HG03439 (cell line): Measurements from ENCODE around the gene MYH6.
"Not testable (repeated sequence)": the region's sequence is repeated elsewhere in the genome, so short reads cannot be mapped to it uniquely, and the experiment has no call there.

Source experiments
- ATAC-seq: cut with Tn5 transposase; IDR thresholded peaks from one replicate; pipeline ENCODE4 v1.9.1; 2021; ENCODE audit warnings: mild to moderate bottlenecking, moderate library complexity; ENCODE audit not compliant: unreplicated experiment

MYH6 gene

DNA sequence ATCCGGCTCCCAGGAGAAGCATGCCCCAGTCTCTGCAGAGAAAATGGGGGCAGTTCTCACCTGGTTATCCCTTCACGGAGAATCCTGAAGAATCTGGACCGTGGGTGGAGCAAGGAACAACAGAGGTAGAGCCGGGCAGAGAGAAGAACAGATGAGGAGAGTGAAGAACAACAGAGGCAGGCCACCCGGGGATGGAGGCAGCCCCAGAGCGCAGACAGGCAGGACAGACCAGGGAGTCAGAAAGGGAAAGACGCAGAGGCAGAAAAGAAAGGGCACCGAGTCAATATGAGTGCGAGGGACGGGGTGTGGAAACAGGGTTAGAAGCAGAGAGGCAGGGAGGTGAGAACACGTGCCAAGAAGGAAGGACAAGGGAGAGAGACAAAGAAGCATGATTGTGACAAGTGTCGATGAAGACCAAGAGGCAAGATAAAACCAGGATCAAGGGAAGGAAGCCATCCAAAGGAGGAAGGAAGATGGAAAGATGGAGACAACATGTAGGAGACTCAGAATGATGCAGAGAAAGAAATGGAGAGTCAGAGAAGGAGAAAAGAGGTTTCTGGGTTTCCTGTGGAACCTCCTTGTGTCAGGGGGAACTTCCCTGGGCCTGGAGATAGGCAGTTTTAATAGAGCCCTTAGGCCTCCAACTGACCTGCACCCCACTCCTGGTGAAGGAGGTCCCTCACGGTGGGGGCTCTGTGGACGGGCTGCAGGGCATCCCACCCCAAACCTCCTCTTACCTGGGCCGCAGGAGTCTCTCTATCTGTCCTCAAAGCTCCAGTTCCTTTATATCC lies at the start of gene MYH6:
TSS of gene MYH6 (minus strand) at position 758 of the 791 bp plus-strand sequence. CDS start 1,050 bp downstream, outside the sequence.
- ATAC-seq = no peak

- ATAC-seq = not testable (repeated sequence)
Measured at GRCh38 chr14:23456883-23457586, 49.0 kb upstream of the MYH6 start.

DNA sequence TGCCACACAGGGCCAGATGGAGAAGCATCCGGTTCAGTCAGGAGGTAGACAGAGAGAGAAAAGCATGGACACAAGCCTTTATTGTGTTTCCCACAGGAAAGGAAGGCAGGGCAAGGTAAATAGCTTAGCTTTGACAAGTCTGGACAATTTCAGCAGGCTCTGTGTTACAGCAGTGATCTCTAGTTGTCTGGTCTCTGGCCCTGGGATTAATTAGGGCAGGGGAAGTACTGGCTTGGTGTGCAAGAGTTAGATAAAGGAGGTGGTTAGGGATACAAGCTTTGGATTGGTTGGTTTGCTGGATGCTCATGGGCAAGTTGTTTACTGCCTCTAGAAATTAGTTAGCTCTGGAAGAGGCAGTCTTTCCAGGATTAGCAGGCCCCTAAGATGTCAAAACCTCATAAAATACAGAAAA lies 46.4 kb upstream of the MYH6 start:
- ATAC-seq = no peak

DNA sequence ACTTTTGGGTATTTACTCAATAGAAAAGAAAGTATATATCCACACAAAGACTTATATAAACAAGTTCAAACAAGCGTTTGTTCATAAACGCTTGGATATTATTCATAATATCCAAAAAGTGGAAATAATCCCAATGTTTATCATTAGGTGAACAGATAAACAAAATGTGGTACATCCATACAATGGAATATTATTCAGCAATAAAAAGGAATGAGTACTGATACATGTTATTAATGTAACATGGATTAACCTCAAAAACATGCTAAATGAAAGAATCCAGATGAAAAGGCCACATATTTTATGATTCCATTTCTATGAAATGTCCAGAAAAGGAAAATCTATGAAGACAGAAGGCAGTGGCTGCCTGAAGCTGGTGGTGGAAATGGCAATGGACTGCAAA lies 44.2 kb upstream of the MYH6 start:
- no peak for ATAC-seq

GRCh38 chr14:23450379-23450778 lies 42.3 kb upstream of the MYH6 start:
- no peak for ATAC-seq

DNA sequence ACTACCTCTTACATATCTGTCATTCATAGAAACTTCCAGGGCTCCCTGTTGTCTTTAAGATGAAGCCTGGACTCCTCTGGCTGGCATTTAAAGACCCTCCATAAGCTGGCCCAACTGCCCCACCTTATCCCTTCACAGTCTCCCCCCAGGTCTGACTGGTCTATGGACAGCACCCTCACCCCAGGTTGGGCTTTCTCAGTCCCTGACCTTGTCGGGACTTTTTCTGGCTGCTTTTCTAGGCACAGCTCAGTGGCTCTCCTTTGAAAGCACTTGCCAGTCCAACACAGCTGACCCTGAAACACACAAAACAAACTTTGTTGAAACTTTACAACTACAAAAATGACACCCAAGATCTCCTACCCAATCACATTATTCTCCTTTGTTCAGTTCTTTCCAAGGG lies 41.2 kb upstream of the MYH6 start:
- ATAC-seq = no peak

DNA sequence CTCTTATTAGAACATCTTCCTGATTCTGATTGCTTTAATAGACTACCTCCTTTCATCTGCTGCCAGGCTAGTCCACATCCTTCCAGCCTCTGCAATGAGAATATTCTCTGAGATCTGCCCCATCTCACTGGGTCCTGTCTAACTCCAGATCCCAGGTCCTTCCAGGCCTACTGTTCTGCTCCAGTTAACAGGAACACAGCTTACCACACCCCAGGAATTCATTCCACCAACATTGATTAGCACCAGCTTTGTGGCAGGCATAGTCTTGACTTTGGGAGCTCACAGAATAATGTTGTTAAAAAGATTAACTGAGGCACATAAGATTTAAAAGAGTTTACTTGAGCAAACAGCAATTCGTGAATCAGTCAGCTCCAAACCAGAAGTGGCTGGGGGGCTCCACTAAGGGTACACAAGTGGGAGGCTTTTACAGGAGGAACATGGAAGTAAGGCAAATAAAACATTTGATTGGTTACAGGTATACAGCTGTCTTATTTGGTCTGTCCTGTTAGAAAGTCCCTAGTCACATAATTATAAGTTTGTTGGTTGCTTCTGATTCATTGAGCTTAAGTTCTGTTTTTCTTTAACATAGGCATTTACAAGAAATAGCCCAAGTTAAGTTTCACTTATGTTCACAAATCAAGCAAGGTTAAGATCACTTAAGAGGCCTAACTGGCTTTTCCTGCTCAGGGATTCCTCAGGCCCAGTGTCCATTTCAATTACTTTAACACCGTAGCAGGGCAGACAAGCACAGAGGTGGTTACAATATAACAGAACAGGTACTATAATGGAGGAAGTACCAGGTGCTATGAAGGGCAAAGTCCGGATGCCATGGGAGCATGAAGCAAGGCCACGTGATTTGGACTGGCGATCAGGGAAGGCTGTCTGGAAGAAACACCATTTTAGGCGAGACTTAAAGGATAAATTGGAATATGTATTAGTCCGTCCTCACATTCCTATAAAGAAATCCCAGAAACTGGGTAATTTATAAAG lies 39.6 kb upstream of the MYH6 start:
- ATAC-seq = no peak

- no peak for ATAC-seq
Measured at GRCh38 chr14:23446291-23446851, 38.3 kb upstream of the MYH6 start.

DNA sequence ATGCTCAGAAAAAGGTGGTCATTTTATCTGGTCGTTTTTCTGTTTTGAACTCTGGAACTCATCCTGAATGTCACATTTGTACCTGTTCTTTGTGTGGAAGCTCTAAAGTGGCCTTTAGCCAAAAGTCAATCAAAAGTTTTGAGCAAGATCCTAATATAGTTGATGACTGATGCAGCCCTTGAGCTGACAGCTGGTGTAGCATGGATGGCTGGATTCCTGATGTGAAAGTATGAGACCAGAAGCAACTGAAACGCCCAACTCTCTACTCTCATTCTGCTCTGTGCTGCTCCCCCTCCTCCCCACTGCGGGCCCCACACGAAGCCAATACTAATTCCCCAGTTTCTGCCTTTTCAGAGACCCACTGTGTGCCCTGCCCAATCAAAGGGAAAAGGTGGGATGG lies 37.7 kb upstream of the MYH6 start:
- no peak for ATAC-seq

GRCh38 chr14:23444314-23444713 lies 36.2 kb upstream of the MYH6 start:
- ATAC-seq = no peak

- no peak for ATAC-seq
Measured at GRCh38 chr14:23443881-23444280, 35.8 kb upstream of the MYH6 start.

DNA sequence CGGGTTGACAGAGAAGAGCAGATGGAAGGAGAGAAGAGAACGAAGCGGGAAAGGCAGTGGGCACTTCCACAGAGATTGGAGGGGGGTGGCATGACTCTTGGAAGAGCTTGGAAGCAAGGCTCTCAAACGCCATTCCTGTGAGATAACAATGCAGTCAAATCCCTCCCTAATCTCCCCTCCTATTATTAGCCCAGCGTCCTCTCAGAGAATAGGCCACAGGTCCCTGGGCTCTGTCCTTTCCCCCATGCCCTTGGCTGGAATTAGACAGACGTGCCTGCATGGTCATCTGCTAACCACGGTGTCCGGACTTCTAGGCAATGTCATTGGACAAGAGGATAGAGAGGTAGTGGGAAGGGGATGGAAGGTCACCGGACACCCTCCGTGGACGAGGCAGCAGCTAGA lies 35.3 kb upstream of the MYH6 start:
- no peak for ATAC-seq

DNA sequence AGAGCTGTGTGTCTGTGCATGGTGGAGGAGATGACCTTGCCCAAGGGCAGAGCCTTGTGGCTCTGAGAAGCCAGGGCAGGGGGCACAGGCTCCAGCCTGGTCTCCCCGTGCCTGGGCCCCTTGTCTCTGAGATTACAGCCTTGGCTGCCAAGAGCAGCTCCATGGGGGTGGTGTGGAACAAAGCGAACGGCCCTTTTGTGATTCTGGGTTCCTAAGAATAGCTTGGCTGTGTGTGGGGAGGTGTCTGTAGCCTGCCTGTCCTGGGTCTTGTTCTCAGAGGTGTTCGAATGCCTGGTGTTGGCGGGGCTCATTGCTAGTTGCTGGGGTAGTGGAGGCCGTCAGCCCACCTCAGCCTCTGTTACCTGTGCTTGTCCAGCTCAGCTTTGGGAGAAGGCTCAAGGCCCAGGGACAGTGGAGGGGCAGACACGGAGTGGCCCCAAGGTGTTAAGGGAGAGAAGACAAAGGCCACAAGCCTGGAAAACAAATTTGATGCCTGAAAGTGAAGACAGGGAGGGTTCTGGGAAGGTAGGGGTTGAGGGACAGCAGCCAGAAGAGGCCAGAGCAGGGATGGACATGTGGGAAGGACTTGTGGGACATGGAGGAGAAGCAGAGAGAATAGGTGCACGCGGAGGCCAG lies 34.8 kb upstream of the MYH6 start:
- no peak for ATAC-seq

DNA sequence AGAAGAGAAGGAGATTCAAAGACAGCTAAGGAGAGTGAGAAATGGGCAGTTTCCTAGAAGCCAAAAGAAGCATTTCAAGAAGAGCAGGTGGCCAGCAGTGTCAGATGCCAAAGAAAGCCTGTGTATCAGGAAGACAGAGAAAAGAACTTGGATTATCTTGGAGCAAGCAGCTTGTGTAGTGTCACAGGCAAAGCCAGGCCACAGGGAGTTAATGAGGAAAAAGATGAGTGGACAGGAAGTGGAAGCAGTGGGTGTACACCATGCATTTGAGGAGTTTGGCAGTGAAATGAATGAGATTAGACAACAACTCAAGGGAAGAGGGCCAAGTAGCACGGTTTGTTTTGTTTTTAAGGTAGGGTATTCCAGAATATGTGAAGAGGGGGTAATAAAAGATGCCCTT lies 33.0 kb upstream of the MYH6 start:
- no peak for ATAC-seq

DNA sequence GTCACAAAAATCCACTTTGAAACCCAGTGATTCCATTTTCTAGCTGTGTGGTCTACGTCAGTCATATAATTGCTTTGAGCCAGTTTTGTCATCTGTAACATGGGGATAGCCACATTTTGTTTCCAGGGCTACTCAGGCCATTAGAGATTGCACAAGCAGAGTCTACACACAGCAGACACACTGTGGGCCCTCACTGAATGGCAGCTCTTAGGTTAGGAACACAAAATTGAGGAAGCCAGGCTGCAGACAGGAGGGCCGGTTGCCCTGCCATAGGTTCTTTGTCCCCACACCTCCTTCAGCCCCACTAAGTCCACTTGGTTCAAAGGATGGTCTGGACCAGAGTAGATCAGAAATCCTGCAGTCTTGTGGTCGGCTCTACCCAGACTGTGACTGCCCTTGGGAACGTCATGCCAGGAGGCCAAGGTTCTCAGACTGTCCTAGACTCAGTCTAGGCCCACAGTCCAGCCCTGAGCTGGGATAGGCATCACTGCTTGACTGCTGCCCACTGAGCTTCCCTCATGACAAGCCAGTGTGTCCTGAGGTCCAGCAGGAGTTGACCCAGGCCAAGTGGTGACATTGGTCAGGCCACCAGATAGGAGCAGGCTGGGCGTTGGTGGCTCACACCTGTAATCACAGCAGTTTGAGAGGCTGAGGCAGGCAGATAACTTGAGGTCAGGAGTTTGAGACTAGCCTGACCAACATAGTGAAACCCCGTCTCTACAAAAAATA lies 31.2 kb upstream of the MYH6 start:
- no peak for ATAC-seq

GRCh38 chr14:23438101-23438971 lies 30.3 kb upstream of the MYH6 start:
- ATAC-seq = no peak

- ATAC-seq = no peak
Measured at GRCh38 chr14:23437133-23438100, 29.3 kb upstream of the MYH6 start.
